Measurements from ENCODE around the gene SORCS2.

SORCS2 gene

DNA sequence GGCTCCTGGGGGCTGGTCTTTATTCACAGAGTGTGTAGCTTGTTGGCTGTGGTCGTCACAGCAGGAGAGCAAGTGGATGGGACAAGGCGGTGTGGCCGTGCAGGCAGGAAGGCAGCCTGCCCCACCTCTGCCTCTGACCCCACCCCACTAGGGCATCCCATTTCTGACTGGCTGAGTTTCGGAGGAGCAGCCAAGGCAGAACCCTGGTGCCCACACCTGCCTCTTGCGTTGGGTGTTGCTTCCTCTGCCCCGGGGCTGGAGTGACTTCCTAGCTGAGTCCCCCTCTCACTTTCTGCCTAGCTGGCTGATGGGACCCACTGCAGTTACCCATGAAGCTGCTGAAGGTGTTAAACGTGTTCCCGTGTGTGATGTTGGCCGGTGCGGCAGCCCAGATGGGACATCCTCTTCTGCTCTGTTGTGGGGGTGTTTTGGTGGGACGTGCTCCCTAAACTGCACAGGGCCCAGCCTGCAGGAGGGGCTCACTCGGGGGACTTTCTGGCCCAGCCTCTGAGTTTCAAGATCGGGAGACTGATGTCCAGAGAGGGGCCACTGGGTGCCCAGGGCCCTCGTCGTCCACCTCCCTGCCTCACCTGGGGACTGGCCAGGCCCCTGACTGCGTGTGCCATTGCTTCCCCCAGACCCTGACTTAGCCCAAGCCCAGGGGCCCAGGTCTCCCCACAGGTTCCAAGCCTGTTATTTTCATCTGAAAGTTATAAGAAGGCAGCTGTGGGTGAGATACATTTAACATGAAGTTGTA, 140.9 kb downstream of the SORCS2 start:
- Histone ChIP-seq H3K36me3 (ENCODE audit: insufficient read depth, low read length) (no peaks in the 10 kb centered on the region), H3K4me1 (ENCODE audit: insufficient read depth, low read length) (no peaks in the 10 kb centered on the region), H3K27me3 (ENCODE audit: insufficient read depth, low read length) (no peaks in the 10 kb centered on the region), H3K9ac (ENCODE audit: low read depth, low read length) (no peak overlapping the region; the same call in 1 of the 2 replicates), H3K9me3 (ENCODE audit: insufficient read depth, low read depth, low read length) (no peaks in the 10 kb centered on the region), H3K27ac (ENCODE audit: low read depth, low read length) (no peak overlapping the region), H3K4me3 (ENCODE audit: low read length) (no peak overlapping the region)
- 91% methylated on average over 16 of the region's 16 CpGs for WGBS

DNA sequence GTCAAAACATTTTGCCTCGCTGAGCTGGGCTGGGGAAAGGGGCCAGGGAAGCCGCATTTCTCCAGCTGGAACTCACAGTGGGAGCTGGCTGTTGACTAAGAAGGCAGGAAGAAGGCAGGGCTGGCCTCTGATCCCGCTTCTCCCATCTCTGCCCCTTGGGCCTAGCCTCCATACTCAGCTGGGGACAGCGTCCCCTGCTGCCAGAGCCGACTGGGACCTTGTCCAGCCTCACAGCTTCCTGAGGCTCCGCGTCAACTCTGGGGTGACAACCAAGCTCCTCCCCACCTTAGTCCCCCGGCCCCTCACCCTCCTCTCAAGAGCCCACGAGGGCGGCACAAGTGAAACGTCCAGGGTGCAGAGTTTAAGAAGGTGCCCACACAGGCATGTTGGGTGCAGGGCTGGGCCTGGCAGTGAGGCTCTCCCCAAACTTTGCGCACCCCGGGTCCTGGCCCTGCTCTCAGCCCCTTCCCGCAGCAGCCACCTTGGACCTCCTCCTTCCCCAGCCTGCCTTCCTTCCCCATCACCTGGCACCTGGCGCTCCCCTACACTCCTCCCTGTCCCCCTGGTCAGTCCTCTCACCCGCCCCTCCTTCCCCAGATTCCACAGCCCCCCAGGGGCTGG, 141.6 kb downstream of the SORCS2 start:
- H3K36me3 ChIP-seq (ENCODE audit: insufficient read depth, low read length), result no peaks in the 10 kb centered on the region
- no peak overlapping the region for H3K9ac ChIP-seq (ENCODE audit: low read depth, low read length)
- no peaks in the 10 kb centered on the region for H3K27me3 ChIP-seq (ENCODE audit: insufficient read depth, low read length)
- no peak overlapping the region for H3K27ac ChIP-seq (ENCODE audit: low read depth, low read length)
- no peaks in the 10 kb centered on the region for H3K9me3 ChIP-seq (ENCODE audit: insufficient read depth, low read depth, low read length)
- 84% methylated on average over 16 of the region's 16 CpGs for WGBS
- H3K4me1 ChIP-seq (ENCODE audit: insufficient read depth, low read length), result no peaks in the 10 kb centered on the region
- no peak overlapping the region for H3K4me3 ChIP-seq (ENCODE audit: low read length)

GRCh38 chr4:7334521-7335275, 142.4 kb downstream of the SORCS2 start:
- 89% methylated on average over 17 of the region's 17 CpGs for WGBS
- H3K27me3 ChIP-seq (ENCODE audit: insufficient read depth, low read length), result no peaks in the 10 kb centered on the region
- H3K9ac ChIP-seq (ENCODE audit: low read depth, low read length), result no peak overlapping the region
- no peak overlapping the region for H3K27ac ChIP-seq (ENCODE audit: low read depth, low read length)
- no peaks in the 10 kb centered on the region for H3K36me3 ChIP-seq (ENCODE audit: insufficient read depth, low read length)
- H3K4me3 ChIP-seq (ENCODE audit: low read length), result no peak overlapping the region
- H3K9me3 ChIP-seq (ENCODE audit: insufficient read depth, low read depth, low read length), result no peaks in the 10 kb centered on the region
- no peaks in the 10 kb centered on the region for H3K4me1 ChIP-seq (ENCODE audit: insufficient read depth, low read length)

DNA sequence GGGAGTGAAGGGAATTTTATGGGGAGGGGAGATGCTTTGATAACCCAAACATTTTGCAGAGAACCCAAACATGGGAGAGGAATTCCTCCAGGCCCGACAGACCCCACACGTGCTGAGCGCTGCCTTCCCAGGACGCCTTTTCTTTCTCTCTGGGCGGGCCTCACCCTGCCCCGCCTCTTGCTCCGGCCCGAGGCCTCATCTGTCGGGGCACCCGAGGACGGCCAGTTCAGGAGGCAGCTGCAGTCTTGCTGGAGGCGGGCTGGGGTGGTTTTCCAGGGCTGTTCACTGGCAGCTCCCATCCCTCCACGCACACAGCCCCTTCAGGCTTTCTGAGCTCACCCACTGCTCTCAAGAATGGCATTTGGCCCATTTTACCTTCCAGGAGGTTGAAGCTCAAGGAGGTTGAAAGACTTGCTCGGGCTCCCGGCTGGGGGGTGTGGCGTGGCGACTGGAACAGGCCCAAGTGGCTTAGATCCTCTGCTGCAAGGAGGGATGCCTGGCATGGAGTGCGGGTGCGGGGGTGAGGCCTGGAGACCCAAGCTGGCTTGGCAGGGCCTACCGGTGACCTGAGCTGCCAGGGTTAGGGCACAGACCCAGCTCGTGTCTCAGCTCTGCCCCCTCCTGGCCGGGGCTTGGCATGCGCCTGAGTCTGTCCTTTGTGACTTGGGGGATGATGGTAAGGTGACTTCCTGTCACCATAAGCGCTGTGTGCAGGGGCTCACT, 143.2 kb downstream of the SORCS2 start:
- 46% methylated on average over 24 of the region's 24 CpGs for WGBS
- Histone ChIP-seq H3K4me3 (ENCODE audit: low read length) (no peak overlapping the region), H3K9ac (ENCODE audit: low read depth, low read length) (no peak overlapping the region), H3K4me1 (ENCODE audit: insufficient read depth, low read length) (no peaks in the 10 kb centered on the region), H3K36me3 (ENCODE audit: insufficient read depth, low read length) (no peaks in the 10 kb centered on the region), H3K27me3 (ENCODE audit: insufficient read depth, low read length) (no peaks in the 10 kb centered on the region), H3K27ac (ENCODE audit: low read depth, low read length) (no peak overlapping the region), H3K9me3 (ENCODE audit: insufficient read depth, low read depth, low read length) (no peaks in the 10 kb centered on the region)

DNA sequence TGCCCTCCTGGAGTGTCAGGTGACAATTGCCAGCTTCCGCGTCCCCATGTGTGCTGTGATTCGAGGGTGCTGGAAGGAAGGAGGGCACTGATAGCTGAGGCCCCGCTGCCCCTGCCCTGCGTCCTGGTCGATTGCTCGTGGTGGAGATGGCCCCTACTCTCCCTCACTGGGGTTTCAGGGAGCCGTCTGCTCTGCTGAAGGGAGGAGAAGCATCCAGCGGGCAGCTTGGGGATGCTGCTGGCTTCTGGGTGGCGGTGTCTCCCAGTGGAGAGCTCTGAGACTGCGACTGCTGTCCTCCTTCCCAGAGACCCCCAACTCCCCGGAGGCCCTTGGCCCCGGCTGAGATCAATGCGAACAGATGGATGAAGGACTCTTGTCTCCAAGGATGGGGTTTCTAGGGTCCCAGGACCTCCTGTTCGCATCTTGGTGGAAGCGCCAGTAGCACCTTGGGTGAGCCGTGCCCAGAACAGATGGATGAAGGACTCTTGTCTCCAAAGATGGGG, 143.8 kb downstream of the SORCS2 start:
- no peak overlapping the region for H3K9ac ChIP-seq (ENCODE audit: low read depth, low read length)
- WGBS, result 85% methylated on average over 17 of the region's 17 CpGs
- H3K9me3 ChIP-seq (ENCODE audit: insufficient read depth, low read depth, low read length), result no peaks in the 10 kb centered on the region
- H3K4me3 ChIP-seq (ENCODE audit: low read length), result no peak overlapping the region
- H3K27me3 ChIP-seq (ENCODE audit: insufficient read depth, low read length), result no peaks in the 10 kb centered on the region
- no peaks in the 10 kb centered on the region for H3K4me1 ChIP-seq (ENCODE audit: insufficient read depth, low read length)
- no peaks in the 10 kb centered on the region for H3K36me3 ChIP-seq (ENCODE audit: insufficient read depth, low read length)
- H3K27ac ChIP-seq (ENCODE audit: low read depth, low read length), result no peak overlapping the region

DNA sequence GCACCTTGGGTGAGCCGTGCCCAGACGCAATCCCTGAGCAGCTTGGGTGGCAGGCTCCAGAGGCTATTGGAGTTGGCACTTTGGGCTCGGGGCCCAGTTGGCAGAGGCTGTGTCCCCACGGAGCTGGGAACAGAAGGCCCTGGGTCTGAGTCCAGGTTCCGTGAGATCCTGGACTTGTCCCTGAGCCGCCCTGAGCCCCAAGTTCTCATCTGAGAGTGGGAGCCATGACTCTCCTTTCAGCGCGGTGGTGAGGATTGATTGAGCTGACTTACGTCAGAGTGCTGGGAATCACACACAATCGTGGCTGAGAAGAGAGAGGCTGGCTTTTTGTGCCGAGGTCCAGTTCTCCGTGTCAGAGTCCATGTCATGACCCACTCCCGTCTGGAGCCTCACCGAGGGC, 144.4 kb downstream of the SORCS2 start:
- Histone ChIP-seq H3K9ac (ENCODE audit: low read depth, low read length) (no peak overlapping the region), H3K27me3 (ENCODE audit: insufficient read depth, low read length) (no peaks in the 10 kb centered on the region), H3K9me3 (ENCODE audit: insufficient read depth, low read depth, low read length) (no peaks in the 10 kb centered on the region), H3K36me3 (ENCODE audit: insufficient read depth, low read length) (no peaks in the 10 kb centered on the region), H3K4me1 (ENCODE audit: insufficient read depth, low read length) (no peaks in the 10 kb centered on the region), H3K27ac (ENCODE audit: low read depth, low read length) (no peak overlapping the region), H3K4me3 (ENCODE audit: low read length) (no peak overlapping the region)
- WGBS, result 91% methylated on average over 14 of the region's 14 CpGs

- 86% methylated on average over 22 of the region's 22 CpGs for WGBS
- Histone ChIP-seq H3K4me1 (ENCODE audit: insufficient read depth, low read length) (no peaks in the 10 kb centered on the region), H3K4me3 (ENCODE audit: low read length) (no peak overlapping the region), H3K27me3 (ENCODE audit: insufficient read depth, low read length) (no peaks in the 10 kb centered on the region), H3K9me3 (ENCODE audit: insufficient read depth, low read depth, low read length) (no peaks in the 10 kb centered on the region), H3K36me3 (ENCODE audit: insufficient read depth, low read length) (no peaks in the 10 kb centered on the region), H3K9ac (ENCODE audit: low read depth, low read length) (no peak overlapping the region), H3K27ac (ENCODE audit: low read depth, low read length) (no peak overlapping the region)
These were observed 145.1 kb downstream of the SORCS2 start for GRCh38 chr4:7337196-7338058.

DNA sequence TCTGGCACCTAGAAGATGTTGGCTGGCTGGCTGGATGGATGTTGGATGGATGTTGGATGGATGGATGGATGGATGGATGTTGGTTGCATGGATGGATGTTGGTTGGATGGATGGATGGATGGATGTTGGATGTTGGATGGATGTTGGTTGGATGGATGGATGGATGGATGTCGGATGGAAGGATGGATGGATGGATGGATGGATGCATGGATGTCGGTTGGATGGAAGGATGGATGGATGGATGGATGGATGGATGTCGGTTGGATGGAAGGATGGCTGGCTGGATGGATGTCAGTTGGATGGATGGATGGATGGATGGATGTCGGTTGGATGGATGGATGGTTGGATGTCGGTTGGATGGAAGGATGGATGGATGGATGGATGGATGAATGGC, 145.7 kb downstream of the SORCS2 start:
- no peaks in the 10 kb centered on the region for H3K4me1 ChIP-seq (ENCODE audit: insufficient read depth, low read length)
- H3K27ac ChIP-seq (ENCODE audit: low read depth, low read length), result no peak overlapping the region
- no peaks in the 10 kb centered on the region for H3K27me3 ChIP-seq (ENCODE audit: insufficient read depth, low read length)
- H3K4me3 ChIP-seq (ENCODE audit: low read length), result no peak overlapping the region
- H3K36me3 ChIP-seq (ENCODE audit: insufficient read depth, low read length), result no peaks in the 10 kb centered on the region
- H3K9ac ChIP-seq (ENCODE audit: low read depth, low read length), result no peak overlapping the region
- 94% methylated on average over 5 of the region's 5 CpGs for WGBS
- H3K9me3 ChIP-seq (ENCODE audit: insufficient read depth, low read depth, low read length), result no peaks in the 10 kb centered on the region

DNA sequence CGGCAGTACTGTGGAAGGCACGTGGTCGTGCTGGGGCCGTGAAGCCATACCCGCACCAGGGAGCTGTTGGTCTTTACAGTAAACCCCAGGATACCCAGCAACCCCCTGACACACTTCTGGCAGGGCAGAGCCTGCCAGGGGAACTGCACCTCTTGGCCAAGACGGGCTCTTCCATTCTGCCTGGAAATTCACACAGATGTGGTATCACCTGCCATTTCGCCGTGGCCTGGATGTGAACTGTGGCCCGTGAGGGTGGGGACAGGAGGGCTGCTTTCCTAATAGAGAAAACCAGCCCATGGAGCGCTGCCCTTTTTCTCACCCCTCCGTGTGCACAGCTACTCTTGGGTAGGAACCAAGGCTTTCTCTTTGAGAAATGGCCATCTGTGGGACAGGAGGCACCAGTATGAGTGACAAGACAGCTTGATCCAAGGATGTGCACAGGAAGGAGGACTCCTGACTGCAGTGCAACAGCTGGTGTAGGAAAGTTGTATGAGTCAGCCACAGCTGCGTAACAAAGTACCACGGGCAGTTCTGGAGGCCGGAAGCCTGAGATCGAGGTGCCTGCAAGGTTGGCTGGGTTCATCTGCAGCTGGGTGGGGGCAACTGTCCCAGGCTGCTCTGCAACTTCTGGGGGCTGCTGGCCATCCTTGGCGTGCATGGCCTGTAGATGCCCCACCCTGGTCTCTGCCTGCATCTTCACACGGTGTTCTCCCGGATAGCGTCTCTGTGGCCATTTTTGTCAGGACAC, 146.7 kb downstream of the SORCS2 start:
- no peak overlapping the region for H3K27ac ChIP-seq (ENCODE audit: low read depth, low read length)
- H3K9me3 ChIP-seq (ENCODE audit: insufficient read depth, low read depth, low read length), result no peaks in the 10 kb centered on the region
- H3K4me1 ChIP-seq (ENCODE audit: insufficient read depth, low read length), result no peaks in the 10 kb centered on the region
- 96% methylated on average over 19 of the region's 19 CpGs for WGBS
- no peak overlapping the region for H3K4me3 ChIP-seq (ENCODE audit: low read length)
- no peak overlapping the region for H3K9ac ChIP-seq (ENCODE audit: low read depth, low read length)
- H3K36me3 ChIP-seq (ENCODE audit: insufficient read depth, low read length), result no peaks in the 10 kb centered on the region
- H3K27me3 ChIP-seq (ENCODE audit: insufficient read depth, low read length), result no peaks in the 10 kb centered on the region

Data from HUES64 (cell line).